Loucy (cell line): ENCODE measurements around the gene PACSIN1.

ENCODE experiments used
- CTCF ChIP-seq: fragments of 200-600 bp; sonication (generic); conservative IDR thresholded peaks from 2 replicates; pipeline ENCODE4 v1.5.1; 2014; ENCODE audit warnings: mild to moderate bottlenecking, antibody characterized with exemption, low read length
- EZH2phosphoT487 ChIP-seq: fragments of 200-600 bp; IDR thresholded peaks from 2 replicates; pipeline ENCODE4 v1.6.1; 2018; ENCODE audit warnings: antibody characterized with exemption, mild to moderate bottlenecking, moderate library complexity, borderline replicate concordance

- TF ChIP-seq CTCF, result no peak
- TF ChIP-seq EZH2phosphoT487, result no peak
These were observed 82.1 kb downstream of the PACSIN1 start for GRCh38 chr6:34547701-34548644.
